Measurements from ENCODE around the gene AP2M1.

The AP2M1 gene

DNA sequence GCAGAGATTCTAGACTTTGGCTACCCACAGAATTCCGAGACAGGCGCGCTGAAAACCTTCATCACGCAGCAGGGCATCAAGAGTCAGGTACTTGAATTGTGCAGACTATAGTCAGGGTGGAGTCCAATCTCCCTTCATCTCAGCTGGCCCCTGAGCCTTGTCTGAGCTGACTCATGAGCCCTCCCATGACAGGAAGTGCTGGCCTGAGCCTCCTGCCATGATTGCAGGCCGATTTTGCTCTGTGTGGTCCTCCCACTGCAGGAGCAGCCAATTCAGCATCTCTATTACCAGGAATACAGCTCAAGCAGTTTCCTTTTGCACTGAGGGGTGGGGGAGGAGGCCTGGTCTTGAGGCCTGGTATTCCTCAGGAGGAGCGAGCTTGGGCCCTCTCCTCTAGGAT lies 5.5 kb downstream of the AP2M1 start:
- H3K36me3 ChIP-seq (ENCODE audit: control insufficient read depth, insufficient read depth, low read length), result no peaks in the 10 kb centered on the region
- peaks cover 16% of the 10 kb centered on the region for H3K79me2 ChIP-seq
- no peak overlapping the region for H3K4me3 ChIP-seq (ENCODE audit: low read depth, low read length)
- no peak overlapping the region for H3K27ac ChIP-seq
- TF ChIP-seq CTCF (IDR thresholded peaks at IDR 0.05), result no peak
- no peaks in the 10 kb centered on the region for H3K27me3 ChIP-seq (ENCODE audit: control insufficient read depth, insufficient read depth, low read length)
- H3K4me2 ChIP-seq (ENCODE audit: low read length), result no peak overlapping the region
- H3K9ac ChIP-seq, result no peak overlapping the region
- no peak overlapping the region for H2AFZ ChIP-seq
- H3K4me1 ChIP-seq, result peaks cover 14% of the 10 kb centered on the region
- H3K9me3 ChIP-seq (ENCODE audit: control insufficient read depth, low read length), result no peaks in the 10 kb centered on the region

- H3K4me3 ChIP-seq (ENCODE audit: low read depth, low read length), result no peak overlapping the region
- H3K9ac ChIP-seq, result no peak overlapping the region
- H3K4me2 ChIP-seq (ENCODE audit: low read length), result no peak overlapping the region
- no peaks in the 10 kb centered on the region for H3K27me3 ChIP-seq (ENCODE audit: control insufficient read depth, insufficient read depth, low read length)
- H3K79me2 ChIP-seq, result peaks cover 19% of the 10 kb centered on the region
- peaks cover 14% of the 10 kb centered on the region for H3K4me1 ChIP-seq
- H3K36me3 ChIP-seq (ENCODE audit: control insufficient read depth, insufficient read depth, low read length), result no peaks in the 10 kb centered on the region
- no peak overlapping the region for H3K27ac ChIP-seq
- no peak overlapping the region for H2AFZ ChIP-seq
- TF ChIP-seq CTCF (IDR thresholded peaks at IDR 0.05), result no peak
- H3K9me3 ChIP-seq (ENCODE audit: control insufficient read depth, low read length), result no peaks in the 10 kb centered on the region
These were observed 6.9 kb downstream of the AP2M1 start for GRCh38 chr3:184181596-184181995.

- no peaks in the 10 kb centered on the region for H3K9me3 ChIP-seq (ENCODE audit: control insufficient read depth, low read length)
- no peaks in the 10 kb centered on the region for H3K36me3 ChIP-seq (ENCODE audit: control insufficient read depth, insufficient read depth, low read length)
- no peak overlapping the region for H2AFZ ChIP-seq
- no peaks in the 10 kb centered on the region for H3K27me3 ChIP-seq (ENCODE audit: control insufficient read depth, insufficient read depth, low read length)
- peaks cover 15% of the 10 kb centered on the region for H3K4me1 ChIP-seq
- no peak overlapping the region for H3K27ac ChIP-seq
- peaks cover 14% of the 10 kb centered on the region for H3K79me2 ChIP-seq
- no peak overlapping the region for H3K9ac ChIP-seq
- no peak overlapping the region for H3K4me2 ChIP-seq (ENCODE audit: low read length)
- TF ChIP-seq CTCF (IDR thresholded peaks at IDR 0.05), result no peak
- H3K4me3 ChIP-seq (ENCODE audit: low read depth, low read length), result no peak overlapping the region
These were observed 9.0 kb downstream of the AP2M1 start for GRCh38 chr3:184183679-184184078.

DNA sequence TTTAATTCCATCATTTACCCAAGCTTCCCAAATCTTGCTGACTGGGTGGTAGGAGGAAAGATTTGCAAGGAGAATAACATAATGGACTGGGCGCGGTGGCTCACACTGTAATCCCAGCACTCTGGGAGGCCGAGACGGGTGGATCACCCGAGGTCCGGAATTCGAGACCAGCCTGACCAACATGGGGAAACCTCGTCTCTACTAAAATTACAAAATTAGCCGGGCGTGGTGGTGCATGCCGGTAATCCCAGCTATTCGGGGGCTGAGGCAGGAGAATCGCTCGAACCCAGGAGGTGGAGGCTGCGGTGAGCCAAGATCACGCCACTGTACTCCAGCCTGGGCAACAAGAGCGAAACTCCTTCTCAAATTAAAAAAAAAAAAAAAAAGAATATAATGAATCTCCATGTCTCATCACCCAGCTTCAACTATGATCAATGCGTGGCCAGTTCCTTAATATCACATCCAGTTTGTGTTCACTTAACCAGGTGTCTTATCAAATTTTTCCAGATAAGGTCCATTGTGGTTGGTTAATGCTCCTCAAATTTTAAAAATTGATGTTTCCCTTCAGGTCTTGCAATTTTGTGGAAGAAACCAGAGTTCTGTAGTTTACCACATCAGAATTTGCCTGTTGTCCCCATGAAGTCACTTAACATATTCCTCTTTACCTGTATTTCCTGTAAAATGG lies 10.0 kb downstream of the AP2M1 start:
- no peaks in the 10 kb centered on the region for H3K9me3 ChIP-seq (ENCODE audit: control insufficient read depth, low read length)
- peaks cover 15% of the 10 kb centered on the region for H3K4me1 ChIP-seq
- no peak for TF ChIP-seq CTCF (IDR thresholded peaks at IDR 0.05)
- no peak overlapping the region for H3K4me3 ChIP-seq (ENCODE audit: low read depth, low read length)
- H3K27ac ChIP-seq, result no peak overlapping the region
- H3K4me2 ChIP-seq (ENCODE audit: low read length), result no peak overlapping the region
- H3K36me3 ChIP-seq (ENCODE audit: control insufficient read depth, insufficient read depth, low read length), result no peaks in the 10 kb centered on the region
- H3K9ac ChIP-seq, result no peak overlapping the region
- H3K27me3 ChIP-seq (ENCODE audit: control insufficient read depth, insufficient read depth, low read length), result no peaks in the 10 kb centered on the region
- peaks cover 14% of the 10 kb centered on the region for H3K79me2 ChIP-seq
- H2AFZ ChIP-seq, result no peak overlapping the region

All from parathyroid adenoma (tissue), 2 donors.